Gastroesophageal sphincter (tissue), 2 donors: Measurements from ENCODE around the gene COPZ1.

Experiments used
- EP300 ChIP-seq: sonication (generic); formaldehyde crosslinking; IDR thresholded peaks from one replicate; pipeline ENCODE4 v1.6.1; 2017; ENCODE audit warnings: antibody characterized with exemption, mild to moderate bottlenecking
- POLR2A ChIP-seq, 2 donors: fragments of 450-650 bp; IDR thresholded peaks; one replicate each; pipeline ENCODE4 v1.6.1; 2017; ENCODE audit warnings: antibody characterized with exemption in 2 of 2, mild to moderate bottlenecking in 2 of 2, moderate library complexity in 1 of 2
- POLR2AphosphoS5 ChIP-seq: sonication (generic); formaldehyde crosslinking; IDR thresholded peaks from one replicate; pipeline ENCODE4 v1.6.1; 2017; ENCODE audit warnings: antibody characterized with exemption

DNA sequence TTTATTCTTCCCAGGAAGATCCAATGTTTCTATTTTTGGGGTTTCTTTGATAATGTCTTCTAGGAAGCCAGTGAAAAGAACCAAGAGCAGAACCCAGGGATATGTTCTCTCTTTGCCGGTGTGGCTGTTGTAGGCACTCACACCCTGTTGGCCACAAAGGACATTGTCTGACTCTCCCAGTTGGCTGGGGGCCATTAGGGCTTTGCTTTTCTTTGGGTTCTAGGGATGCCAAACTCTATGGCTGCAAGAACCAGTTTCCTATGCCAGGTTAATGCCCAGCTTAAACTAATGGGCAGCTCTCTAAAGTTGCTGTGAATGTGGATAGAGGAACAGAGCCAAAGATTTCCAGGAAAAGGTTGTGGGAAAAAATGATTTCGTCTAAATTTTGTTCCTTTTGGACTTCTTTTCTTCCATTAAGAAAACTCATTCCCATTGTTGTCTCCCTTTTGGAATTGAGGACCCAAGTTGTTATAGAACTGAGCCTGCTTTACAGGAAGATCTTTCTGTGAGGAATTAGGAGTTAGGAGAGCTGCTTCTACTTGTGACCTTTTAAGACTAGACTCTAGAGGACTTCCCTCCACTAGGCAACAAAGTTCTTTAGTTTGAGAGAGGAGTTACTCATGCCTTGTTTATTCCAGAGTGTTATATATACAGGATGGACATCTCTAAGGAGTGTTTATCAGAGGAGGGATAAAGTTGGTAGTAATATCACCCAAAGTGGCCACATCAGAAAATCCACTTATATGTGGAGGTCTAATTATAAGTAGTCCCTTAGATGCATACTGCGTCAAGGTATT is 13.1 kb downstream of the COPZ1 start:
- TF ChIP-seq POLR2AphosphoS5 (no peak), EP300 (no peak), POLR2A (IDR thresholded peaks at IDR 0.05) (no peak)
